Naive B cell (primary cell): ENCODE results near the gene ACR. TPM values are rescaled to one million over a fixed set of nuclear protein-coding genes. Genes with fewer than 3 reads are reported as not detected.

Experiments used
- polyA plus RNA-seq, 6 donors: library from polyadenylated mRNA; unstranded; fragments of 300-500 nt; fragmentation: Illumina TruSeq; gene quantifications; one replicate each; pipeline ENCODE4 v1.2.3, GENCODE V29; 2021; ENCODE audit warnings: low read depth in 6 of 6

The ACR gene
- polyA plus RNA-seq, 6 donors from 2014 or later: not detected

Other genes starting within 250 kb of the ACR start
- gene LMF2, start 230.5 kb upstream of the ACR start, polyA plus RNA-seq: 10 to 100 TPM in 3 of 6 donors, 1 to 10 TPM in 3; 6.4 to 20.9 (median 10.1) TPM
- gene NCAPH2, start 230.0 kb upstream of the ACR start, polyA plus RNA-seq: 10 to 100 TPM; 33.9 to 43.3 (median 37.6) TPM
- gene SCO2, start 212.6 kb upstream of the ACR start, polyA plus RNA-seq: 10 to 100 TPM in 3 of 6 donors, 1 to 10 TPM in 3; 2.0 to 13.9 (median 8.1) TPM
- gene TYMP, start 208.2 kb upstream of the ACR start, polyA plus RNA-seq: 10 to 100 TPM; 10.5 to 41.3 (median 18.0) TPM
- 1 to 10 TPM; 1.5 to 5.8 (median 4.4) TPM for gene KLHDC7B, start 192.3 kb upstream of the ACR start, polyA plus RNA-seq
- gene SYCE3, start 175.3 kb upstream of the ACR start, polyA plus RNA-seq: not detected
- 1 to 10 TPM in 2 of 6 donors, under 1 TPM in 3, not detected in 1; 0.09 to 1.4 (median 1.00) TPM for gene CPT1B, start 159.8 kb upstream of the ACR start, polyA plus RNA-seq
- 10 to 100 TPM; 36.2 to 50.8 (median 42.0) TPM for gene CHKB, start 155.4 kb upstream of the ACR start, polyA plus RNA-seq
- gene MAPK8IP2, start 137.4 kb upstream of the ACR start, polyA plus RNA-seq: under 1 TPM in 1 of 6 donors, not detected in 5; 0.04 TPM
- 10 to 100 TPM in 2 of 6 donors, 1 to 10 TPM in 4; 7.5 to 12.5 (median 8.8) TPM for gene ARSA, start 110.1 kb upstream of the ACR start, polyA plus RNA-seq
- not detected for gene SHANK3, start 65.4 kb upstream of the ACR start, polyA plus RNA-seq
- 10 to 100 TPM; 22.2 to 30.9 (median 26.8) TPM for gene RABL2B, start 45.4 kb downstream of the ACR start, polyA plus RNA-seq